Liver (tissue), 9 donors: ENCODE data around the gene NCOA3. TPM values are rescaled to one million over a fixed set of nuclear protein-coding genes. Genes with fewer than 3 reads are reported as not detected.

Source experiments
- DNase-seq: peaks from one replicate; pipeline ENCODE4 v3.0.0-alpha.2; 2017; ENCODE audit warnings: low spot score
- H3K27ac ChIP-seq, 2 donors: one replicate each; pipeline ENCODE4 v1.7.0; 2013; ENCODE audit warnings: inconsistent platforms in 2 of 2, low read length in 2 of 2, control low read depth in 1 of 2, low read depth in 1 of 2, mild to moderate bottlenecking in 1 of 2
- H3K27me3 ChIP-seq, 4 donors: one replicate each; pipeline versions ENCODE4 v1.6.1 to v1.7.0; 2013; ENCODE audit warnings: low read length in 3 of 4, inconsistent platforms in 1 of 4, mild to moderate bottlenecking in 1 of 4, moderate library complexity in 1 of 4; ENCODE audit not compliant: control insufficient read depth in 4 of 4, insufficient read depth in 4 of 4
- H3K36me3 ChIP-seq, 4 donors: one replicate each; pipeline versions ENCODE4 v1.6.1 to v1.7.0; 2013; ENCODE audit warnings: low read length in 3 of 4, mild to moderate bottlenecking in 3 of 4, low read depth in 1 of 4, moderate library complexity in 1 of 4; ENCODE audit not compliant: control insufficient read depth in 4 of 4, insufficient read depth in 3 of 4
- H3K4me1 ChIP-seq, 4 donors: one replicate each; pipeline versions ENCODE4 v1.6.1 to v1.7.0; 2013; ENCODE audit warnings: low read length in 3 of 4, mild to moderate bottlenecking in 3 of 4, moderate library complexity in 1 of 4; ENCODE audit not compliant: control insufficient read depth in 4 of 4, insufficient read depth in 4 of 4
- H3K4me3 ChIP-seq, 3 donors: one replicate each; pipeline versions ENCODE4 v1.6.1 to v1.7.0; 2013; ENCODE audit warnings: low read length in 3 of 3, control low read depth in 1 of 3, low read depth in 1 of 3, mild to moderate bottlenecking in 1 of 3
- H3K9ac ChIP-seq, 2 donors: one replicate each; pipeline ENCODE4 v1.7.0; 2013; ENCODE audit warnings: low read length in 2 of 2, mild to moderate bottlenecking in 2 of 2, moderate library complexity in 2 of 2, control low read depth in 1 of 2, low read depth in 1 of 2
- H3K9me3 ChIP-seq, 4 donors: one replicate each; pipeline versions ENCODE4 v1.6.1 to v1.7.0; 2013; ENCODE audit warnings: low read length in 3 of 4; ENCODE audit not compliant: control insufficient read depth in 4 of 4
- FOXA1 ChIP-seq: IDR thresholded peaks from 2 replicates; pipeline ENCODE4 v1.6.1; 2016; ENCODE audit warnings: antibody characterized with exemption
- FOXA2 ChIP-seq: IDR thresholded peaks from 2 replicates; pipeline ENCODE4 v1.6.1; 2016; ENCODE audit warnings: antibody characterized with exemption
- GABPA ChIP-seq, 2 donors: IDR thresholded peaks in 1 of 2; conservative IDR thresholded peaks in 1 of 2; 2 replicates each; pipeline ENCODE4 v1.6.1; 2016; ENCODE audit warnings: antibody characterized with exemption in 2 of 2, mild to moderate bottlenecking in 1 of 2, moderate library complexity in 1 of 2
- HNF4A ChIP-seq, 2 donors: conservative IDR thresholded peaks; 2 replicates each; pipeline ENCODE4 v1.6.1; 2016; ENCODE audit warnings: antibody characterized with exemption in 2 of 2, mild to moderate bottlenecking in 2 of 2
- HNF4G ChIP-seq: IDR thresholded peaks from 2 replicates; pipeline ENCODE4 v1.6.1; 2016; ENCODE audit warnings: antibody characterized with exemption
- JUND ChIP-seq, 2 donors: IDR thresholded peaks; 2 replicates each; pipeline ENCODE4 v1.6.1; 2016; ENCODE audit warnings: antibody characterized with exemption in 2 of 2
- RAD21 ChIP-seq, 2 donors: IDR thresholded peaks; 2 replicates each; pipeline ENCODE4 v1.6.1; 2016; ENCODE audit warnings: antibody characterized with exemption in 2 of 2, mild to moderate bottlenecking in 2 of 2
- RXRA ChIP-seq, 2 donors: IDR thresholded peaks; 2 replicates each; pipeline ENCODE4 v1.6.1; 2017 to 2018; ENCODE audit warnings: antibody characterized with exemption in 2 of 2, mild to moderate bottlenecking in 1 of 2
- SP1 ChIP-seq: IDR thresholded peaks from 2 replicates; pipeline ENCODE4 v1.6.1; 2018; ENCODE audit warnings: antibody characterized with exemption, mild to moderate bottlenecking
- YY1 ChIP-seq: IDR thresholded peaks from 2 replicates; pipeline ENCODE4 v1.6.1; 2016; ENCODE audit warnings: antibody characterized with exemption, mild to moderate bottlenecking
- WGBS: extraction: QIAGEN DNeasy Blood & Tissue Kit; methylation state at CpG from one replicate; pipeline ENCODE4 v1.1.7; 2013; 5-methylcytosine and 5-hydroxymethylcytosine counted together
- polyA plus RNA-seq, 2 donors: library from polyadenylated mRNA; stranded (reverse) in 1 of 2; unstranded in 1 of 2; fragments of 200-250 nt in 1 of 2; fragments of >200 nt in 1 of 2; fragmentation: Nextera tagmentation in 1 of 2; extraction: Ambion mirVana in 1 of 2; gene quantifications; one replicate each; pipeline versions ENCODE4 v1.2.1 to v1.2.3, GENCODE V29; 2013 to 2015
- total RNA-seq, 2 donors: library from RNA; depleted of rRNA; stranded (reverse); fragments of >200 nt; gene quantifications; one replicate each; pipeline ENCODE4 v1.2.3, GENCODE V29; 2014
- TF ChIP-seq, protein P1 (sequence below): IDR thresholded peaks from 2 replicates; pipeline ENCODE4 v1.6.1; 2016; ENCODE audit warnings: antibody characterized with exemption, mild to moderate bottlenecking
- TF ChIP-seq, protein P2 (sequence below): IDR thresholded peaks from 2 replicates; pipeline ENCODE4 v1.6.1; 2016; ENCODE audit warnings: antibody characterized with exemption
- TF ChIP-seq, protein P3 (sequence below): IDR thresholded peaks from 2 replicates; pipeline ENCODE4 v1.6.1; 2016; ENCODE audit warnings: antibody characterized with exemption
- TF ChIP-seq, protein P4 (sequence below): fragments of 150-350 bp; IDR thresholded peaks from 2 replicates; pipeline ENCODE4 v1.5.1; 2017; ENCODE audit warnings: improper control_type of control experiment, low read depth, low read length; ENCODE audit not compliant: missing input control
- donor health status: healthy.
- donor health status: healthy.
- donor health status: healthy.
- donor health status: healthy.
- donor health status: healthy.

NCOA3 gene
- total and polyA plus RNA-seq, 4 donors: 3.8 to 18.2 (median 8.9) TPM

DNA sequence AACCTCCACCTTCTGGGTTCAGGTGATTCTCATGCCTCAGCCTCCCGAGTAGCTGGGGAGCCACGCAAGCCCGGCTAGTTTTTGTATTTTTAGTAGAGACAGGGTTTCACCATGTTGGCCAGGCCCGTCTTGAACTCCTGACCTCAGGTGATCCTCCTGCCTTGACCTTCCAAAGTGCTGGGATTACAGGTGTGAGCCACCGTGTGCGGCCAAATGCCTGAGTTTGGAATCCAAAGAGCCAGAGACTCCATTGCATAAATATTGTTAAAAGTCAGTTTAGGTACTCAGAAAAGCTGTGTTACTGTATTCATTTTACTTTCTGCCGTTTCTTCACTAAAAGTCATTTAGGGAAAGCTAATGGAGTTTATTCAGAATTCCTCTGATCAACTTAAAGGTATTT, 146.3 kb downstream of the NCOA3 start:
- no peaks in the 10 kb centered on the region for H3K27me3 ChIP-seq
- TF ChIP-seq JUND (IDR thresholded peaks at IDR 0.05): no peak
- TF ChIP-seq GABPA (IDR thresholded peaks at IDR 0.05 in 1 of 2, conservative IDR thresholded peaks at IDR 0.05 in 1 of 2): no peak
- no peak for TF ChIP-seq FOXA1
- no peak for TF ChIP-seq RXRA (IDR thresholded peaks at IDR 0.05)
- TF ChIP-seq, protein P1, sequence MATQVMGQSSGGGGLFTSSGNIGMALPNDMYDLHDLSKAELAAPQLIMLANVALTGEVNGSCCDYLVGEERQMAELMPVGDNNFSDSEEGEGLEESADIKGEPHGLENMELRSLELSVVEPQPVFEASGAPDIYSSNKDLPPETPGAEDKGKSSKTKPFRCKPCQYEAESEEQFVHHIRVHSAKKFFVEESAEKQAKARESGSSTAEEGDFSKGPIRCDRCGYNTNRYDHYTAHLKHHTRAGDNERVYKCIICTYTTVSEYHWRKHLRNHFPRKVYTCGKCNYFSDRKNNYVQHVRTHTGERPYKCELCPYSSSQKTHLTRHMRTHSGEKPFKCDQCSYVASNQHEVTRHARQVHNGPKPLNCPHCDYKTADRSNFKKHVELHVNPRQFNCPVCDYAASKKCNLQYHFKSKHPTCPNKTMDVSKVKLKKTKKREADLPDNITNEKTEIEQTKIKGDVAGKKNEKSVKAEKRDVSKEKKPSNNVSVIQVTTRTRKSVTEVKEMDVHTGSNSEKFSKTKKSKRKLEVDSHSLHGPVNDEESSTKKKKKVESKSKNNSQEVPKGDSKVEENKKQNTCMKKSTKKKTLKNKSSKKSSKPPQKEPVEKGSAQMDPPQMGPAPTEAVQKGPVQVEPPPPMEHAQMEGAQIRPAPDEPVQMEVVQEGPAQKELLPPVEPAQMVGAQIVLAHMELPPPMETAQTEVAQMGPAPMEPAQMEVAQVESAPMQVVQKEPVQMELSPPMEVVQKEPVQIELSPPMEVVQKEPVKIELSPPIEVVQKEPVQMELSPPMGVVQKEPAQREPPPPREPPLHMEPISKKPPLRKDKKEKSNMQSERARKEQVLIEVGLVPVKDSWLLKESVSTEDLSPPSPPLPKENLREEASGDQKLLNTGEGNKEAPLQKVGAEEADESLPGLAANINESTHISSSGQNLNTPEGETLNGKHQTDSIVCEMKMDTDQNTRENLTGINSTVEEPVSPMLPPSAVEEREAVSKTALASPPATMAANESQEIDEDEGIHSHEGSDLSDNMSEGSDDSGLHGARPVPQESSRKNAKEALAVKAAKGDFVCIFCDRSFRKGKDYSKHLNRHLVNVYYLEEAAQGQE: no peak
- no peak for TF ChIP-seq FOXA2
- no peak for TF ChIP-seq SP1
- no peak for TF ChIP-seq HNF4A (conservative IDR thresholded peaks at IDR 0.05)
- no peak for TF ChIP-seq RAD21 (IDR thresholded peaks at IDR 0.05)
- TF ChIP-seq YY1: no peak
- TF ChIP-seq HNF4G: no peak
- TF ChIP-seq, protein P2, sequence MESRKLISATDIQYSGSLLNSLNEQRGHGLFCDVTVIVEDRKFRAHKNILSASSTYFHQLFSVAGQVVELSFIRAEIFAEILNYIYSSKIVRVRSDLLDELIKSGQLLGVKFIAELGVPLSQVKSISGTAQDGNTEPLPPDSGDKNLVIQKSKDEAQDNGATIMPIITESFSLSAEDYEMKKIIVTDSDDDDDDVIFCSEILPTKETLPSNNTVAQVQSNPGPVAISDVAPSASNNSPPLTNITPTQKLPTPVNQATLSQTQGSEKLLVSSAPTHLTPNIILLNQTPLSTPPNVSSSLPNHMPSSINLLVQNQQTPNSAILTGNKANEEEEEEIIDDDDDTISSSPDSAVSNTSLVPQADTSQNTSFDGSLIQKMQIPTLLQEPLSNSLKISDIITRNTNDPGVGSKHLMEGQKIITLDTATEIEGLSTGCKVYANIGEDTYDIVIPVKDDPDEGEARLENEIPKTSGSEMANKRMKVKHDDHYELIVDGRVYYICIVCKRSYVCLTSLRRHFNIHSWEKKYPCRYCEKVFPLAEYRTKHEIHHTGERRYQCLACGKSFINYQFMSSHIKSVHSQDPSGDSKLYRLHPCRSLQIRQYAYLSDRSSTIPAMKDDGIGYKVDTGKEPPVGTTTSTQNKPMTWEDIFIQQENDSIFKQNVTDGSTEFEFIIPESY: no peak
- peaks cover 11 to 39% (median 25%) of the 10 kb centered on the region in 4 donors for H3K36me3 ChIP-seq
- H3K27ac ChIP-seq: no peak overlapping the region
- H3K9ac ChIP-seq: no peak overlapping the region
- H3K4me1 ChIP-seq: no peaks in the 10 kb centered on the region
- H3K9me3 ChIP-seq: no peaks in the 10 kb centered on the region
- no peak overlapping the region for H3K4me3 ChIP-seq
- no peak for DNase-seq
- 89% methylated on average over 7 of the region's 7 CpGs for WGBS

- Histone ChIP-seq H3K4me1 (no peaks in the 10 kb centered on the region), H3K9ac (no peak overlapping the region), H3K9me3 (no peaks in the 10 kb centered on the region), H3K4me3 (no peak overlapping the region), H3K27ac (no peak overlapping the region), H3K27me3 (no peaks in the 10 kb centered on the region), H3K36me3 (peaks cover 11 to 49% (median 34%) of the 10 kb centered on the region in 4 donors)
- 94% methylated on average over 6 of the region's 6 CpGs for WGBS
- TF ChIP-seq, protein P3, sequence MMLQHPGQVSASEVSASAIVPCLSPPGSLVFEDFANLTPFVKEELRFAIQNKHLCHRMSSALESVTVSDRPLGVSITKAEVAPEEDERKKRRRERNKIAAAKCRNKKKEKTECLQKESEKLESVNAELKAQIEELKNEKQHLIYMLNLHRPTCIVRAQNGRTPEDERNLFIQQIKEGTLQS: no peak
- TF ChIP-seq, protein P4, sequence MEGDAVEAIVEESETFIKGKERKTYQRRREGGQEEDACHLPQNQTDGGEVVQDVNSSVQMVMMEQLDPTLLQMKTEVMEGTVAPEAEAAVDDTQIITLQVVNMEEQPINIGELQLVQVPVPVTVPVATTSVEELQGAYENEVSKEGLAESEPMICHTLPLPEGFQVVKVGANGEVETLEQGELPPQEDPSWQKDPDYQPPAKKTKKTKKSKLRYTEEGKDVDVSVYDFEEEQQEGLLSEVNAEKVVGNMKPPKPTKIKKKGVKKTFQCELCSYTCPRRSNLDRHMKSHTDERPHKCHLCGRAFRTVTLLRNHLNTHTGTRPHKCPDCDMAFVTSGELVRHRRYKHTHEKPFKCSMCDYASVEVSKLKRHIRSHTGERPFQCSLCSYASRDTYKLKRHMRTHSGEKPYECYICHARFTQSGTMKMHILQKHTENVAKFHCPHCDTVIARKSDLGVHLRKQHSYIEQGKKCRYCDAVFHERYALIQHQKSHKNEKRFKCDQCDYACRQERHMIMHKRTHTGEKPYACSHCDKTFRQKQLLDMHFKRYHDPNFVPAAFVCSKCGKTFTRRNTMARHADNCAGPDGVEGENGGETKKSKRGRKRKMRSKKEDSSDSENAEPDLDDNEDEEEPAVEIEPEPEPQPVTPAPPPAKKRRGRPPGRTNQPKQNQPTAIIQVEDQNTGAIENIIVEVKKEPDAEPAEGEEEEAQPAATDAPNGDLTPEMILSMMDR: no peak
- no peak for DNase-seq
Measured at GRCh38 chr20:47648943-47649342, 147.3 kb downstream of the NCOA3 start.
